NB4 (cell line): ENCODE measurements around the gene RBMS3.

Experiments
- CTCF ChIP-seq: IDR thresholded peaks from one replicate; pipeline ENCODE4 v1.5.1; 2012; ENCODE audit warnings: low read depth, low read length
- POLR2A ChIP-seq: IDR thresholded peaks from 2 replicates; pipeline ENCODE4 v1.6.1; 2011; ENCODE audit warnings: mild to moderate bottlenecking; ENCODE audit not compliant: insufficient read length; ENCODE audit errors: extremely low read depth

- TF ChIP-seq CTCF (no peak), POLR2A (no peak)
Observed at GRCh38 chr3:29488922-29489321, 208.1 kb downstream of the RBMS3 start.
